Kidney epithelial cell (primary cell): Measurements from ENCODE around the gene ACTN4. TPM values are rescaled to one million over a fixed set of nuclear protein-coding genes. Genes with fewer than 3 reads are reported as not detected.

Experiments
- DNase-seq: peaks from one replicate; pipeline ENCODE4 v3.0.0-alpha.2; 2010; ENCODE audit warnings: low read depth
- H3K27me3 ChIP-seq: 2 replicates; pipeline ENCODE4 v1.6.0; 2011; ENCODE audit warnings: low read length; ENCODE audit not compliant: control insufficient read depth, insufficient read depth
- H3K36me3 ChIP-seq: 2 replicates; pipeline ENCODE4 v1.5.1; 2011; ENCODE audit warnings: low read length; ENCODE audit not compliant: control insufficient read depth, insufficient read depth
- H3K4me3 ChIP-seq: 2 replicates; pipeline ENCODE4 v1.5.1; 2011; ENCODE audit warnings: low read depth, mild to moderate bottlenecking, control low read depth, low read length
- CTCF ChIP-seq: IDR thresholded peaks from 2 replicates; pipeline ENCODE4 v1.5.1; 2011; ENCODE audit warnings: mild to moderate bottlenecking, moderate library complexity, low read length, control low read depth, inconsistent platforms; ENCODE audit not compliant: insufficient read depth, poor library complexity, severe bottlenecking
- total RNA-seq: library from RNA; depleted of rRNA; stranded (reverse); fragments of >200 nt; gene quantifications from 2 replicates; pipeline ENCODE4 v1.2.3, GENCODE V29; 2015

The ACTN4 gene
- total RNA-seq, 1 donor from 2014 or later = 821 TPM

GRCh38 chr19:38691938-38692457, 44.5 kb downstream of the ACTN4 start:
- no peak overlapping the region for H3K4me3 ChIP-seq
- H3K36me3 ChIP-seq = no peaks in the 10 kb centered on the region
- DNase-seq = peak; percentile 84
- no peak for TF ChIP-seq CTCF
- no peaks in the 10 kb centered on the region for H3K27me3 ChIP-seq

- Histone ChIP-seq H3K4me3 (no peak overlapping the region), H3K36me3 (peaks cover 3% of the 10 kb centered on the region)
- no peak for TF ChIP-seq CTCF
Observed at GRCh38 chr19:38692458-38693379, 45.3 kb downstream of the ACTN4 start.

GRCh38 chr19:38693380-38694223, 46.2 kb downstream of the ACTN4 start:
- no peak for TF ChIP-seq CTCF
- no peaks in the 10 kb centered on the region for H3K27me3 ChIP-seq
- DNase-seq = peak; percentile 95
- H3K36me3 ChIP-seq = peaks cover 3% of the 10 kb centered on the region
- H3K4me3 ChIP-seq = no peak overlapping the region

More at GRCh38 chr19:38692458-38693379, 45.3 kb downstream of the ACTN4 start:
- no peak for DNase-seq
- no peaks in the 10 kb centered on the region for H3K27me3 ChIP-seq

- H3K36me3 ChIP-seq = peaks cover 3% of the 10 kb centered on the region
- DNase-seq = no peak
- no peak for TF ChIP-seq CTCF
- H3K27me3 ChIP-seq = no peaks in the 10 kb centered on the region
- no peak overlapping the region for H3K4me3 ChIP-seq
Observed at GRCh38 chr19:38695317-38695683, 47.9 kb downstream of the ACTN4 start.

- Histone ChIP-seq H3K27me3 (no peaks in the 10 kb centered on the region), H3K36me3 (peaks cover 5% of the 10 kb centered on the region), H3K4me3 (no peak overlapping the region)
- TF ChIP-seq CTCF = no peak
- no peak for DNase-seq
Observed at GRCh38 chr19:38695832-38696728, 48.6 kb downstream of the ACTN4 start.
